ENCODE results near the gene HUWE1.

Gene HUWE1

GRCh38 chrX:53644751-53645150, 41.8 kb downstream of the HUWE1 start:
- H3K4me3 ChIP-seq (ENCODE audit: control insufficient read depth, low read depth, low read length), result no peak overlapping the region
- DNase-seq (ENCODE audit: low read depth), result no peak
- TF ChIP-seq CTCF (conservative IDR thresholded peaks at IDR 0.05; ENCODE audit: control insufficient read depth, insufficient read depth, low read depth, low read length), result no peak

GRCh38 chrX:53642337-53642736, 44.2 kb downstream of the HUWE1 start:
- DNase-seq (ENCODE audit: low read depth), result no peak
- no peak overlapping the region for H3K4me3 ChIP-seq (ENCODE audit: control insufficient read depth, low read depth, low read length)
- no peak for TF ChIP-seq CTCF (conservative IDR thresholded peaks at IDR 0.05; ENCODE audit: control insufficient read depth, insufficient read depth, low read depth, low read length)

- DNase-seq (ENCODE audit: low read depth), result no peak
- TF ChIP-seq CTCF (conservative IDR thresholded peaks at IDR 0.05; ENCODE audit: control insufficient read depth, insufficient read depth, low read depth, low read length), result no peak
- no peak overlapping the region for H3K4me3 ChIP-seq (ENCODE audit: control insufficient read depth, low read depth, low read length)
Measured at GRCh38 chrX:53639257-53639656, 47.3 kb downstream of the HUWE1 start.

GRCh38 chrX:53637479-53637878, 49.0 kb downstream of the HUWE1 start:
- no peak for TF ChIP-seq CTCF (conservative IDR thresholded peaks at IDR 0.05; ENCODE audit: control insufficient read depth, insufficient read depth, low read depth, low read length)
- DNase-seq (ENCODE audit: low read depth), result no peak
- H3K4me3 ChIP-seq (ENCODE audit: control insufficient read depth, low read depth, low read length), result no peak overlapping the region

GRCh38 chrX:53631156-53631555, 55.4 kb downstream of the HUWE1 start:
- TF ChIP-seq CTCF (conservative IDR thresholded peaks at IDR 0.05; ENCODE audit: control insufficient read depth, insufficient read depth, low read depth, low read length), result no peak
- no peak for DNase-seq (ENCODE audit: low read depth)

GRCh38 chrX:53630261-53630660, 56.3 kb downstream of the HUWE1 start:
- no peak overlapping the region for H3K4me3 ChIP-seq (ENCODE audit: control insufficient read depth, low read depth, low read length)
- no peak for DNase-seq (ENCODE audit: low read depth)
- TF ChIP-seq CTCF (conservative IDR thresholded peaks at IDR 0.05; ENCODE audit: control insufficient read depth, insufficient read depth, low read depth, low read length), result no peak

More at GRCh38 chrX:53631156-53631555, 55.4 kb downstream of the HUWE1 start:
- H3K4me3 ChIP-seq (ENCODE audit: control insufficient read depth, low read depth, low read length), result no peak overlapping the region

GRCh38 chrX:53622431-53622830, 64.1 kb downstream of the HUWE1 start:
- no peak for TF ChIP-seq CTCF (conservative IDR thresholded peaks at IDR 0.05; ENCODE audit: control insufficient read depth, insufficient read depth, low read depth, low read length)
- no peak for DNase-seq (ENCODE audit: low read depth)

More at GRCh38 chrX:53622431-53622830, 64.1 kb downstream of the HUWE1 start:
- H3K4me3 ChIP-seq (ENCODE audit: control insufficient read depth, low read depth, low read length), result no peak overlapping the region
